Stimulated activated CD4-positive, alpha-beta T cell treated with anti-CD3 and anti-CD28 coated beads, TNF-alpha, amount 100 ng/mL, for 1 hour (primary cell): ENCODE measurements around the gene GXYLT2.
"Not testable (repeated sequence)": the region's sequence is repeated elsewhere in the genome, so short reads cannot be mapped to it uniquely, and the experiment has no call there.

Source experiments
- DNase-seq, 3 donors: peaks; one replicate each; pipeline ENCODE4 v3.0.0-alpha.2; 2020; ENCODE audit warnings: low read depth in 3 of 3, low spot score in 1 of 3

The GXYLT2 gene

GRCh38 chr3:72973031-72973723 is 85.3 kb downstream of the GXYLT2 start:
- no peak for DNase-seq

DNA sequence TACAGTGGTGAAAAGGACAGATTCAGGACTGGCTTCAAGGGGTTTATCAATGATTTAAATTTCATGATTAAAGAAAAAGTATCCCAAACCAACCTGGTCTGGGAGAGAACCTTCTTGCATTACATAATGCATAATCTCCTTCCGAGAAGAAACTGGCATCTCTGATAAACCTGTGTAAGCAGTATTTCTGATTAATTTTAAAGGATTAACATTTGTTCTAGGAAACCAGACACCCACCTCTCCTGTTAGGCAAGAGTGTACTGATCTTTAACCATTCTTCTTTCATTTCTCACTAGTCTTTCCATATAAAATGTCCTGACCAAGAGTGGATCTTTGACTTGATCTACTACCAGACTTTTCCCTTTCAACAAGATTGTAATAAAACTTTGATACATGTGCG is 85.9 kb downstream of the GXYLT2 start:
- DNase-seq, result no peak

DNA sequence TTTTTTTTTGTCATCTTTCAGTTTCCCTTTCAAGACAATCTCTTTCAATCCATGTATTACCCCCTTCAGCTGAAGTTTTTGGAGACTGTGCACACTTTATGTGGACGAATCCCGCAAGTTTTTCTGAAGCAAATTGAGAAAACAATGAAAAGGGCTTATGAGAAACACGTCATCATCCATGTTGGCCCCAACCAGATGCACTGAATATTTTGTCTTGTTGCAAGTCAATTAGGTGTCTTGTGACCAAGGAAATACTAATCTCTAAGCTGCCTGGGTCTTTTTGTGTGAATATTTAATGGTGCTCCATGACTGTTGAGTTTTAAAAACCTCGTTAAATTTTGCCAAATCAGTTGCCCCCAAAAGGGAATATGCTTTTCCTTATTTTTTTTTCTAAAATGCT is 87.1 kb downstream of the GXYLT2 start:
- no peak for DNase-seq

DNA sequence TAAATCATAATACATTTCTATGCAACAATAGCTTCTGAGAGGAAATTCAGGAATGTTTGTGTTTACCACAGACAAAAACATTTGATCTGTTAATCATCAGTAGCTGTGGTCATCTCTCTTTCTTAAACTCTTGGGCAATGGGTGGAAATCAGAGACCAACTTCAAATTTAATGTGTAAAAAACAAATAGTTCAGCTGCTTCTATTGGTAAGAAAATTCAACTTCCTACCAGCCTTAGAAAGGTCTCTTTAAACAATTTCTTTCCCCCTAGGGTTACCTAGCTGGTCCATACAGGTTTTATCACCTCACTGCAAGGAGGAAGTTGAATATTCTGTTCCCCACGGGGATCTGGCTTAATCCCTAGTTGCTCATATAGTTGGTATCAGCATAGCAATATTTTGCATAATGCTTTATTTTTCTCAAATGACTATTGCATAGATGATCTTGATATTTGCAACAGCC is 88.5 kb downstream of the GXYLT2 start:
- DNase-seq, result no peak

GRCh38 chr3:72977060-72977808 is 89.4 kb downstream of the GXYLT2 start:
- DNase-seq, result no peak

DNA sequence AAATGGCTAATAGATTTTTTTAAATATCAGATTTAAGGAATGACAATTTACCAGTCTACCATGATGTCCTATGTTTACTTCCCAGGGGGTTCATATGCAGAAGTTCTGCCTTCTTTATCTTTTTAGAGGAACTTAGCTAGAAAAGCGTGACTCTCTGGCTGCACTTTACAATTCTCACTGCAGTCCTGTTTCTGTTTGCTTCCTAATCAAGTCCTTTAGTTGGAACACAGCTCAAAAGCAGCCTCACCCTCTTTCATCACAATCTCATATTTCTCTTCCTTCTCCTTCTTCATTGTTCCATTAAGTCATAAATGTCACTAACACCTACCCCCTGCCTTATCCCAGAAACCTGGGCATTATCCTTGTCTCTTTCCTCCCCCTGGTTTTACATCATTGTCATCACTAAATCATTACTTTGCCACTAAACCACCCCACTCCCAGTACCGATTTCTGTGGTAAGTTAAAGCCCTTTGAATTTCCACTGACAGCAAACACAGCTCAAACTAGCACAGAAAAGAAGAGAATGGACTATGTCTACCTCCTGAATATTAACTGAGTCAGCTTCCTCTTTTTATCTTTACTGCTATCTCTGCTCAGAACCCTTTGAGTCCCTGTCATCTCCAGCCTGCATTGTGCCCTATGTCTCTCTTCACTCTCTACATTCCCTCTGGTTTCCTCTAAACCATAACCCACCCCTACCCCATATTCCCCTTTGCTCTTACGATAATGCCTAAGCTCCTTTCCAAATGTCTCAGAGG is 94.9 kb downstream of the GXYLT2 start:
- DNase-seq, result no peak

- DNase-seq, result no peak
Observed at GRCh38 chr3:72985576-72985975, 97.7 kb downstream of the GXYLT2 start.

GRCh38 chr3:72990701-72991395 is 103.0 kb downstream of the GXYLT2 start:
- no peak for DNase-seq

GRCh38 chr3:72991522-72991921 is 103.7 kb downstream of the GXYLT2 start:
- DNase-seq, result no peak

DNA sequence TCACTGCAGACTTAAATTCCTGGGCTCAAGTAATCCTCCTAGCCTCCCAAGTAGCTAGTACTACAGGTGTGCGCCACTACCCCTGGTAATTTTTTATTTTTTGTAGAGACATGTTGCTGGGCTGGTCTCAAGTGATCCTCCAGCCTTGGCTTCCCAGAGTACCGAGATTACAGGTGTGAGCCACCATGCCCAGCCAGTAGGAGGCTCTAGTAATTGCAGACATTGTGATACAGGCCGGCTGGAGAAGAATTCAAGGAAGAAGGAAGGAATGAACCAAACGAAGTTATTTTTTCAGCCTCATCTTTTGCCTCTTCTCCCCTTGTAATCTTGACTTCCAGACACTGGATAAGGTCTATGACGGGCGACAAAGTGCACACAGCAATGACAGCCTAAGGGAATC is 105.5 kb downstream of the GXYLT2 start:
- DNase-seq, result no peak

DNA sequence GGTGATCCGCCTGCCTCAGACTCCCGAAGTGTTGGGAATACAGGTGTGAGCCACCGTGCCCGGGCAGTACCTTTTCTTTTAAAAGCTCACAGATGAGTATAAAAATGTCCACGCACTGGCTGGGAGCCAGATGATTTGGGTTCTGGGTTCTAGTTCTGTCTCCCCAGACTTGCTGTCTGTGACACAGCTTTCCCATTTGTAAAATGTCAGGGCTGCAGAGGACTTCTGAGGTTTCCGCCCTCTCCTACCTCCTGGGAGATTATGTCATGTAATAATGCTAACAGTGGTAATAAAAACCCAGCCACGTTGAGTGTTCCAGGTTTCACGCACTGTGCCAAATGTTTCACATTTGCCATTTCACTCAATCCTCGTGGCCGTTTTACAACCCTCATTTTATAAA is 107.5 kb downstream of the GXYLT2 start:
- DNase-seq, result no peak

- DNase-seq, result no peak
Observed at GRCh38 chr3:72996121-72996472, 108.3 kb downstream of the GXYLT2 start.

DNA sequence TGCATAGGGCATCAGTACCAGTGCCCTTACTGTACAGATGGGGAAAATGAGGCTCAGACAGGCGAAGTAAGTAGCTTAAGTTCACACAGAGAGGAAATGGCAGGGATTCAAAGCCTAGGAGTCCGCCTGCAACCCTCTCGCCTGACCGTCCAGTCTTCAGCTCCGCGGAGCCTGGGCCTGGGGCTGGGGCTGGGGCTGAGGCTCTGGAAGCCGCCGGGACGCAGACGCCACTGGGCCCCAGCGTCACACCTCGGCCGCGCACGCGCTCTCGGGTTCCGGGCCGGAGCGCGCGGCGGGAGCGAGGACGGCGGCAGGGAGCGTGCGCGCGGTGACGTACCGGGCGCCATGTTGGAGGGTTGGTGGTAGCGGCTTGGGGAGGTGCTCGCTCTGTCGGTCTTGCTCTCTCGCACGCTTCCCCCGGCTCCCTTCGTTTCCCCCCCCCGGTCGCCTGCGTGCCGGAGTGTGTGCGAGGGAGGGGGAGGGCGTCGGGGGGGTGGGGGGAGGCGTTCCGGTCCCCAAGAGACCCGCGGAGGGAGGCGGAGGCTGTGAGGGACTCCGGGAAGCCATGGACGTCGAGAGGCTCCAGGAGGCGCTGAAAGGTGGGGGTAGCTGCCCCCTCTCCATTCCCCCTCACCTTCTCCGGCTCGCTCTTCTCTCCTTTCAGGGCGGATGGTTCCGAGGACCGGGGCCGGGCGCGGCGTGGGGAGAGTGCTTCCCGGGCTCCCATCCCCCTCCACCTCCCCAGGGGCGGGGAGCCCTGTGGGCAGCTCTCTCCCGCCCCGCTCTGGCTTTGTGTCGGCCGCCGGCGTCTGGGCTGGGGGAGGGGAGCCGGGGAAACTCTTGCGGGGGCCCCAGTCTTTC is 108.9 kb downstream of the GXYLT2 start, which contains the start of gene PPP4R2:
Gene PPP4R2, plus strand, starts transcription at position 339 of the 861 bp plus-strand sequence. Its CDS starts 227 bp downstream, at position 566.
- peak; percentile 76 to 86 (median 84) for DNase-seq

DNA sequence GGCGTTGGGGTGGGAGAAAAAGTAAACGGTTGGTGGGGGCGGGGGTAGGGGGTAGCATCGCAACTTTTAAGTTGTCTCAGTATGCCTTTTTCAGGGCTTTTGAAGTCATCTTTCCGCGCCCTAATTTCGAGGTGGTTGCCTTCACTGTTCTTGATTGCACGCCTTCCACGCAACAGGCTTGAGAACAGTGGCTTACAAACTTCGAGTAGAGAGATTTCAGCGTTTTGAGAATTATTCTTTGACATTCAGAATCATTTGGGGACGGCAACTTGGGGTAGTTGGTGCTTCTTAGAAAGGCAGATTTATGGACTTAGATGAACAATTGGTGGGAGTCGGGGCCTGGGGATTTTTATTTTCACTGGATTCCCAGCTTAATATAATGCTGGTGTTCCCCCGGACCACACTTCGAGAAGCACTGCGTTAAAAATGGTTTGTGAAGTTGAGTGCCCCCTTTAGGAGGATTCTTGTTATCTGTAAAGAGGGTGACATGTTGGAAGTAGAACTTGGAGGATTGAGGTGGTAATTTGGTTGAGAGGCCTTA is 109.6 kb downstream of the GXYLT2 start:
- DNase-seq, result peak in 1 of 3 donors; percentile 4

GRCh38 chr3:72998466-72998865 is 110.6 kb downstream of the GXYLT2 start:
- no peak for DNase-seq

DNA sequence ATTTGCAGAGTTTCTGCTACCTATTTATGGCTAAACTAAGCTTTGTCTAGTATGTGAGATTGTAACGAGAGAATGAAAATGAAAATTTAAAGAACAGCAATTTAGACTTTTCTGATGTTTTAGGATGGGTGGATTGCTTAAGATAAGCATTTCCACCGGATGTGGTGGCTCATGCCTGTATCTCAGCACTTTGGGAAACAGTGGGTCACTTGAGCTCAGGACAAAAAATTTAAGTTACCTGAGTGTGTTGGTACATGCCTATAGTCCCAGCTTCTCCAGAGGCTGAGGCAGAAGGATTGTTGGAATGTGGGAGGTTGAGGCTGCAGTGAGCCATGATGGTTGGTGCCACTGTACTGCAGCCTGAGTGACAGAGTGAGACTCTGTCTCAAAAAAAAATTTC is 112.1 kb downstream of the GXYLT2 start:
- DNase-seq, result no peak

DNA sequence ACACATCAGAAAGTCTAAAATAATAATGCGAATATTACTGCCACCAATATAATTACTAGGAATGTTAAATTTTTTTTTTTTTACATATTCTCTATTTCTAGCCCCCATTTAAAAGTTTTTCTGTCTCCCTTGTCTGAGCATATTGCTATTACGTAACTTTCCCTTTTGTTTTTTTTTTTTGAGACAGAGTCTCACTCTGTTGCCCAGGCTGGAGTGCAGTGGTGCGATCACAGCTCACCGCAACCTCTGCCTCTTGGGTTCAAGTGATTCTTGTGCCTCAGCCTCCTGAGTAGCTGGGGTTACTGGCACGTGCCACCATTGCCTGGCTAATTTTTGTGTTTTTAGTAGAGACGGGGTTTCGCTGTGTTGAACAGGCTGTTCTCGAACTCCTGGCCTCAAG is 115.2 kb downstream of the GXYLT2 start:
- not testable (repeated sequence) for DNase-seq

DNA sequence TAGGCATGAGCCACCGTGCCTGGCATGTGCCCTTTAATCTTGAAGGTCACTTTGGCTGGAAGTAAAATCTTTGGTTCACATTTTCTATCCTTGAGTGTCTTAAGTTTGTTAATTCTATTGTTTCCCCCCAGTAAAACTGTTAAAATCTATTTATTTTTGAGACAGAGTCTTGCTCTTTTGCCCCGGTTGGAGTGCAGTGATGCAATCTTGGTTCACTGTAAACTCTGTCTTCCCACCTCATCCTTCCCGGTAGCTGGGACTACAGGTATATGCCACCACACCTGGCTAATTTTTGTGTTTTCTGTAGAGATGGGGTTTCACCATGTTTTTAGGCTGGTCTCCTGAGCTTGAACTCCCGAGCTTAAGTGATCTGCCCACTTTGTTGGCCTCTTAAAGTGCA is 116.5 kb downstream of the GXYLT2 start:
- no peak for DNase-seq

GRCh38 chr3:73007992-73008712 is 120.3 kb downstream of the GXYLT2 start:
- DNase-seq, result no peak
